CD4-positive, CD25-positive, alpha-beta regulatory T cell (primary cell): ENCODE data around the gene TMEM232. TPM values are rescaled to one million over a fixed set of nuclear protein-coding genes. Genes with fewer than 3 reads are reported as not detected.

Experiments
- ATAC-seq, 2 donors: fragments of 150-1000 bp; cut with Tn5 transposase; one replicate each; pipeline ENCODE4 v1.10.0; 2021; ENCODE audit warnings: low read depth in 2 of 2, moderate number of reproducible peaks in 2 of 2, moderate library complexity in 1 of 2
- DNase-seq, 3 donors: peaks; one replicate each; pipeline versions ENCODE4 v3.0.0 to v3.0.0-alpha.2; 2012 to 2022; ENCODE audit warnings: mixed read lengths in 1 of 3
- H3K27ac ChIP-seq: one replicate; pipeline ENCODE4 v1.7.0; 2013; ENCODE audit warnings: mild to moderate bottlenecking, low read length; ENCODE audit not compliant: insufficient read depth, poor library complexity, severe bottlenecking
- H3K27me3 ChIP-seq: one replicate; pipeline ENCODE4 v1.7.0; 2013; ENCODE audit warnings: low read length; ENCODE audit not compliant: control insufficient read depth, insufficient read depth
- H3K36me3 ChIP-seq: one replicate; pipeline ENCODE4 v1.7.0; 2013; ENCODE audit warnings: mild to moderate bottlenecking, low read length, moderate library complexity; ENCODE audit not compliant: control insufficient read depth, insufficient read depth
- H3K4me1 ChIP-seq: 2 replicates; pipeline ENCODE4 v1.7.0; 2013; ENCODE audit warnings: mild to moderate bottlenecking, low read length; ENCODE audit not compliant: insufficient read depth, control insufficient read depth, poor library complexity, severe bottlenecking
- H3K4me3 ChIP-seq: one replicate; pipeline ENCODE4 v1.7.0; 2013; ENCODE audit warnings: low read depth, mild to moderate bottlenecking, low read length, moderate library complexity
- H3K9me3 ChIP-seq, 2 experiments: 1 replicate in 1 of 2; 2 replicates in 1 of 2; pipeline ENCODE4 v1.7.0; 2013; ENCODE audit warnings: low read length in 2 of 2, mild to moderate bottlenecking in 1 of 2, moderate library complexity in 1 of 2; ENCODE audit not compliant: control insufficient read depth in 2 of 2
- H3K27ac Mint-ChIP-seq, 3 donors: one replicate each; pipeline ENCODE4 v1.8.0; 2020 to 2022; ENCODE audit warnings: mild to moderate bottlenecking in 3 of 3, mixed read lengths in 3 of 3, moderate library complexity in 2 of 3
- H3K27me3 Mint-ChIP-seq: one replicate; pipeline ENCODE4 v1.8.0; 2022; ENCODE audit warnings: mild to moderate bottlenecking, mixed read lengths
- H3K36me3 Mint-ChIP-seq: one replicate; pipeline ENCODE4 v1.8.0; 2020; ENCODE audit warnings: mixed read lengths
- H3K4me1 Mint-ChIP-seq, 4 donors: one replicate each; pipeline ENCODE4 v1.8.0; 2020 to 2022; ENCODE audit warnings: mixed read lengths in 4 of 4, mild to moderate bottlenecking in 1 of 4
- H3K4me3 Mint-ChIP-seq, 4 donors: one replicate each; pipeline ENCODE4 v1.8.0; 2020 to 2022; ENCODE audit warnings: mild to moderate bottlenecking in 4 of 4, mixed read lengths in 4 of 4, moderate library complexity in 3 of 4
- H3K9me3 Mint-ChIP-seq, 7 donors: one replicate each; pipeline ENCODE4 v1.8.0; 2020 to 2022; ENCODE audit warnings: mixed read lengths in 7 of 7, mild to moderate bottlenecking in 3 of 7, moderate library complexity in 2 of 7
- polyA plus RNA-seq, 4 donors: library from polyadenylated mRNA; unstranded; fragments of 300-500 nt; fragmentation: Illumina TruSeq; gene quantifications; one replicate each; pipeline ENCODE4 v1.2.3, GENCODE V29; 2021
- total RNA-seq: library from RNA; stranded (reverse); gene quantifications from one replicate; pipeline ENCODE4 v1.2.3, GENCODE V29; 2022

The TMEM232 gene
- total and polyA plus RNA-seq, 5 donors from 2014 or later, result 1.0 to 2.1 (median 1.9) TPM; not detected in 2

- Mint-ChIP-seq H3K27me3 (no peaks in the 10 kb centered on the region), H3K4me3 (no peak overlapping the region), H3K4me1 (peaks cover 0 to 7% (median 2%) of the 10 kb centered on the region in 4 donors), H3K9me3 (peaks cover 0 to 6% (median 0%) of the 10 kb centered on the region in 7 donors), H3K36me3 (no peaks in the 10 kb centered on the region), H3K27ac (peak overlapping the region in 1 of 3 donors; percentile 12)
- ATAC-seq (no peak), DNase-seq (no peak)
- H3K4me1 ChIP-seq, result no peaks in the 10 kb centered on the region
- H3K9me3 ChIP-seq, result no peaks in the 10 kb centered on the region
- no peak overlapping the region for H3K4me3 ChIP-seq
- H3K36me3 ChIP-seq, result no peaks in the 10 kb centered on the region
- no peak overlapping the region for H3K27ac ChIP-seq
- H3K27me3 ChIP-seq, result no peaks in the 10 kb centered on the region
These were observed 87.2 kb downstream of the TMEM232 start for GRCh38 chr5:110638970-110639902.

- DNase-seq (no peak), ATAC-seq (no peak)
- Histone ChIP-seq H3K4me3 (no peak overlapping the region), H3K4me1 (no peaks in the 10 kb centered on the region), H3K27me3 (no peaks in the 10 kb centered on the region), H3K36me3 (no peaks in the 10 kb centered on the region), H3K27ac (no peak overlapping the region), H3K9me3 (no peaks in the 10 kb centered on the region)
- H3K4me1 Mint-ChIP-seq, result peaks cover 0 to 7% (median 2%) of the 10 kb centered on the region in 4 donors
- no peaks in the 10 kb centered on the region for H3K36me3 Mint-ChIP-seq
- no peaks in the 10 kb centered on the region for H3K27me3 Mint-ChIP-seq
- H3K27ac Mint-ChIP-seq, result no peak overlapping the region
- peaks cover 0 to 4% (median 0%) of the 10 kb centered on the region in 7 donors for H3K9me3 Mint-ChIP-seq
- H3K4me3 Mint-ChIP-seq, result no peak overlapping the region
These were observed 92.0 kb downstream of the TMEM232 start for GRCh38 chr5:110634475-110634874.

- no peaks in the 10 kb centered on the region for H3K36me3 Mint-ChIP-seq
- ATAC-seq, result no peak
- H3K4me1 ChIP-seq, result no peaks in the 10 kb centered on the region
- H3K9me3 Mint-ChIP-seq, result peaks cover 0 to 4% (median 0%) of the 10 kb centered on the region in 7 donors
- H3K27ac Mint-ChIP-seq, result no peak overlapping the region
- H3K27me3 Mint-ChIP-seq, result no peaks in the 10 kb centered on the region
- no peaks in the 10 kb centered on the region for H3K9me3 ChIP-seq
- DNase-seq, result no peak
- H3K4me1 Mint-ChIP-seq, result no peaks in the 10 kb centered on the region
- H3K27me3 ChIP-seq, result no peaks in the 10 kb centered on the region
- H3K36me3 ChIP-seq, result no peaks in the 10 kb centered on the region
- H3K27ac ChIP-seq, result no peak overlapping the region
- no peak overlapping the region for H3K4me3 Mint-ChIP-seq
- no peak overlapping the region for H3K4me3 ChIP-seq
These were observed 95.2 kb downstream of the TMEM232 start for GRCh38 chr5:110631236-110631635.

GRCh38 chr5:110630350-110630749 is 96.1 kb downstream of the TMEM232 start:
- H3K9me3 Mint-ChIP-seq, result peaks cover 0 to 4% (median 0%) of the 10 kb centered on the region in 7 donors
- no peak for DNase-seq
- Histone ChIP-seq H3K27me3 (no peaks in the 10 kb centered on the region), H3K27ac (no peak overlapping the region), H3K9me3 (no peaks in the 10 kb centered on the region), H3K4me3 (no peak overlapping the region), H3K36me3 (no peaks in the 10 kb centered on the region), H3K4me1 (no peaks in the 10 kb centered on the region)
- H3K27ac Mint-ChIP-seq, result no peak overlapping the region
- no peaks in the 10 kb centered on the region for H3K4me1 Mint-ChIP-seq
- ATAC-seq, result no peak
- H3K4me3 Mint-ChIP-seq, result no peak overlapping the region
- H3K36me3 Mint-ChIP-seq, result no peaks in the 10 kb centered on the region
- H3K27me3 Mint-ChIP-seq, result no peaks in the 10 kb centered on the region

GRCh38 chr5:110625376-110625999 is 101.0 kb downstream of the TMEM232 start:
- H3K4me3 Mint-ChIP-seq, result no peak overlapping the region
- peaks cover 0 to 1% (median 0%) of the 10 kb centered on the region in 7 donors for H3K9me3 Mint-ChIP-seq
- H3K9me3 ChIP-seq, result no peaks in the 10 kb centered on the region
- no peak overlapping the region for H3K27ac Mint-ChIP-seq
- no peaks in the 10 kb centered on the region for H3K36me3 ChIP-seq
- DNase-seq (peak in 2 of 3 donors; percentile 30 to 43), ATAC-seq (no peak)
- no peaks in the 10 kb centered on the region for H3K4me1 ChIP-seq
- no peaks in the 10 kb centered on the region for H3K4me1 Mint-ChIP-seq
- H3K27ac ChIP-seq, result no peak overlapping the region
- no peaks in the 10 kb centered on the region for H3K36me3 Mint-ChIP-seq
- H3K4me3 ChIP-seq, result no peak overlapping the region
- no peaks in the 10 kb centered on the region for H3K27me3 ChIP-seq
- H3K27me3 Mint-ChIP-seq, result peaks cover 5% of the 10 kb centered on the region

- H3K9me3 ChIP-seq, result no peaks in the 10 kb centered on the region
- Mint-ChIP-seq H3K9me3 (peaks cover 0 to 1% (median 0%) of the 10 kb centered on the region in 7 donors), H3K36me3 (no peaks in the 10 kb centered on the region), H3K4me1 (no peaks in the 10 kb centered on the region), H3K27me3 (peaks cover 5% of the 10 kb centered on the region), H3K27ac (no peak overlapping the region), H3K4me3 (no peak overlapping the region)
- no peaks in the 10 kb centered on the region for H3K27me3 ChIP-seq
- H3K27ac ChIP-seq, result no peak overlapping the region
- ATAC-seq (no peak), DNase-seq (no peak)
- no peaks in the 10 kb centered on the region for H3K36me3 ChIP-seq
- no peak overlapping the region for H3K4me3 ChIP-seq
- no peaks in the 10 kb centered on the region for H3K4me1 ChIP-seq
These were observed 102.6 kb downstream of the TMEM232 start for GRCh38 chr5:110623874-110624273.

- DNase-seq (no peak), ATAC-seq (no peak)
- peaks cover 0 to 1% of the 10 kb centered on the region in 2 experiments for H3K9me3 ChIP-seq
- Mint-ChIP-seq H3K4me3 (no peak overlapping the region), H3K4me1 (no peaks in the 10 kb centered on the region), H3K27ac (no peak overlapping the region), H3K27me3 (peaks cover 5% of the 10 kb centered on the region), H3K9me3 (peaks cover 0 to 6% (median 1%) of the 10 kb centered on the region in 7 donors), H3K36me3 (no peaks in the 10 kb centered on the region)
- no peaks in the 10 kb centered on the region for H3K4me1 ChIP-seq
- H3K36me3 ChIP-seq, result no peaks in the 10 kb centered on the region
- no peak overlapping the region for H3K27ac ChIP-seq
- H3K27me3 ChIP-seq, result no peaks in the 10 kb centered on the region
- H3K4me3 ChIP-seq, result no peak overlapping the region
These were observed 107.5 kb downstream of the TMEM232 start for GRCh38 chr5:110618941-110619340.
